Muscle of leg (tissue), 11 donors: ENCODE results near the gene TARS1. TPM values are rescaled to one million over a fixed set of nuclear protein-coding genes. Genes with fewer than 3 reads are reported as not detected.
"Not testable (repeated sequence)": the region's sequence is repeated elsewhere in the genome, so short reads cannot be mapped to it uniquely, and the experiment has no call there.

Experiments
- DNase-seq: peaks from one replicate; pipeline ENCODE4 v3.0.0; 2013
- H3K27ac ChIP-seq: one replicate; pipeline ENCODE4 v1.5.1; 2013; ENCODE audit warnings: mild to moderate bottlenecking, low read length, control low read depth
- H3K27me3 ChIP-seq: one replicate; pipeline ENCODE4 v1.6.1; 2013; ENCODE audit warnings: low read length; ENCODE audit not compliant: control insufficient read depth, insufficient read depth
- H3K36me3 ChIP-seq: one replicate; pipeline ENCODE4 v1.6.1; 2013; ENCODE audit warnings: low read length; ENCODE audit not compliant: control insufficient read depth, insufficient read depth
- H3K4me1 ChIP-seq: one replicate; pipeline ENCODE4 v1.6.1; 2013; ENCODE audit warnings: low read length; ENCODE audit not compliant: control insufficient read depth, insufficient read depth
- H3K4me3 ChIP-seq: one replicate; pipeline ENCODE4 v1.5.1; 2013; ENCODE audit warnings: low read length, control low read depth
- H3K9me3 ChIP-seq: replicated peaks from 2 replicates; pipeline ENCODE4 v1.6.1; 2013; ENCODE audit warnings: low read depth, low read length; ENCODE audit not compliant: control insufficient read depth
- WGBS: methylation state at CpG from one replicate; pipeline ENCODE4 v1.1.5; 2013; ENCODE audit warnings: missing lambda C conversion rate; ENCODE audit not compliant: insufficient coverage; 5-methylcytosine and 5-hydroxymethylcytosine counted together
- polyA plus RNA-seq, 8 donors: library from polyadenylated mRNA; unstranded; fragments of 120-200 nt; gene quantifications; one replicate each; pipeline versions ENCODE4 v1.2.1 to v1.2.3, GENCODE V29; 2013; ENCODE audit warnings: inconsistent platforms in 1 of 8, low replicate concordance in 1 of 8; ENCODE audit not compliant: insufficient read length in 8 of 8, insufficient read depth in 1 of 8
- total RNA-seq: library from RNA; stranded (reverse); fragments of 120-200 nt; gene quantifications from one replicate; pipeline ENCODE4 v1.2.4, GENCODE V29; 2013

Gene TARS1
- total and polyA plus RNA-seq, 9 donors, result 60.2 to 101 (median 76.0) TPM

DNA sequence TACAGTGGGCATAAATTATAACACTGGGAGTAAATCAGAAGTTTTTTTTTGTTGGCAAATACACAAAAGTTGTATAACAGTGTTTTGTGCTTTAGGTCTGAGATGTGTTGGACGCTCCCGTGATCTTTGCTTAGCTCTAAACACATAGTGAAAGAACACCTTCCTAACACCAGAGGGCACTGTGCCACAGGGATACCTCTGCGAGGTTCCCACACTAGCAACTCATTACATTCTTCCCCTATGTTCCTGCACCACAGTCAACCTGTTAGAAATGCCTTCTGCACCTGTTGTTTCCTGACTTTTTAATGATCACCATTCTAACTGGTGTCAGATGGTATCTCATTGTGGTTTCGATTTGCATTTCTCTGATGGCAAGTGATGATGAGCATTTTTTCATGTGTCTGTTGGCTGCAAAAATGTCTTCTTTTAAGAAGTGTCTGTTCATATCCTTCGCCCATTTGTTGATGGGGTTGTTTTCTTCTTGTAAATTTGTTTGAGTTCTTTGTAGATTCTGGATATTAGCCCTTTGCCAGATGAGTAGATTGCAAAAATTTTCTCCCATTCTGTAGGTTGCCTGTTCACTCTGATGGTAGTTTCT lies 4.8 kb upstream of the TARS1 start:
- peak; percentile 84 for DNase-seq
- H3K27me3 ChIP-seq, H3K36me3 ChIP-seq, H3K9me3 ChIP-seq, H3K4me3 ChIP-seq, H3K27ac ChIP-seq, H3K4me1 ChIP-seq: not testable (repeated sequence)
- WGBS, result 0% methylated on average over 3 of the region's 5 CpGs

DNA sequence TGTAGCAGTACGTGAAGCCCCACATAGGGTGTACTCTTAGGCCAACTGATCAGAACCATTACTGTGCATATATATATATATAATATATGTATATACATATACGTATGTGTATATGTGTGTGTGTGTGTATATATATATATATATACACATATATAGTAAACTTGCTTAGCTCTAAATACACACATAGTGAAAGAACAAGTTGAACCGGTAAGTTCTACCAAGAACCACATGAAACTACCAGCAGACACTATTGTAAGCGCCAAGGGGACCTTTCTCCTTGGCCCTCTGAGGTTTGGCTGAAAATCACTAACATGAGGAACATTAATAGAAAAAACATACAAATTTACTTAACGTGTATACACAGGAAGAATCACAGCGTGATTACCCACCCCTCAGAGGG lies 1.8 kb upstream of the TARS1 start:
- no CpG with 5 or more reads among the region's 6 CpGs for WGBS
- no peaks in the 10 kb centered on the region for H3K9me3 ChIP-seq
- H3K4me1 ChIP-seq, result peaks cover 14% of the 10 kb centered on the region
- peak overlapping the region; percentile 100 for H3K27ac ChIP-seq
- no peak overlapping the region for H3K4me3 ChIP-seq
- DNase-seq, result no peak
- H3K36me3 ChIP-seq, result no peaks in the 10 kb centered on the region
- H3K27me3 ChIP-seq, result no peaks in the 10 kb centered on the region

- Histone ChIP-seq H3K4me1 (peaks cover 14% of the 10 kb centered on the region), H3K36me3 (peaks cover 3% of the 10 kb centered on the region), H3K4me3 (peak overlapping the region; percentile 97), H3K27me3 (no peaks in the 10 kb centered on the region), H3K27ac (peak overlapping the region; percentile 100), H3K9me3 (no peaks in the 10 kb centered on the region)
- DNase-seq, result no peak
- 4% methylated on average over 13 of the region's 18 CpGs for WGBS
These were observed 772 bp upstream of the TARS1 start for GRCh38 chr5:33439905-33440481.

- H3K4me1 ChIP-seq, result peaks cover 14% of the 10 kb centered on the region
These were observed 744 bp downstream of the TARS1 start for GRCh38 chr5:33441241-33442177.

DNA sequence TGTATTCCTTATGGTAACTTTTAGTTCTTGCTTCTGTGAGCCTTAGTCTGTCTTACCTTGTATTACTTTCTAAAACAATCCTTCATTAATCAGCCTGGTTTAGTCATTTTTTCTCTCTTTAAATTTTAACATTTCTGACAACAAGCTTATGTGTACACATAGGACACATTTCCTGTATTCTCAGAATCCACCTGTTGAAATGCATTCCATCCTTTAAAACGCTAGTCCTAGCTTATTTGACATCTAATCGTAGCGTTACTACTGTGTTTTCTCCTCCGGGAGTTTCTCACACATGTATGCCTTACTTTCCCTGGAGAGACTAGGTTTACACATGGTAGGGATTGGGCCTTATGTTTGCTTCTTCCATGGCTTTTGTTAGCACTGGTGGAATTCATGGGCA lies 3.8 kb downstream of the TARS1 start:
- DNase-seq, result no peak
- no peaks in the 10 kb centered on the region for H3K27me3 ChIP-seq
- no peaks in the 10 kb centered on the region for H3K9me3 ChIP-seq
- H3K4me3 ChIP-seq, result no peak overlapping the region
- 40% methylated on average over 1 of the region's 4 CpGs for WGBS
- peaks cover 15% of the 10 kb centered on the region for H3K36me3 ChIP-seq
- H3K4me1 ChIP-seq, result peaks cover 8% of the 10 kb centered on the region
- no peak overlapping the region for H3K27ac ChIP-seq

More at GRCh38 chr5:33441241-33442177, 744 bp downstream of the TARS1 start:
- H3K36me3 ChIP-seq, result peaks cover 10% of the 10 kb centered on the region
- DNase-seq, result peak; percentile 78
- peak overlapping the region; percentile 100 for H3K27ac ChIP-seq
- 0% methylated on average over 12 of the region's 22 CpGs for WGBS
- H3K4me3 ChIP-seq, result peak overlapping the region; percentile 97
- no peaks in the 10 kb centered on the region for H3K27me3 ChIP-seq
- H3K9me3 ChIP-seq, result no peaks in the 10 kb centered on the region

- Histone ChIP-seq H3K9me3 (no peaks in the 10 kb centered on the region), H3K27me3 (no peaks in the 10 kb centered on the region), H3K27ac (no peak overlapping the region), H3K4me1 (peaks cover 6% of the 10 kb centered on the region), H3K4me3 (no peak overlapping the region), H3K36me3 (peaks cover 18% of the 10 kb centered on the region)
- DNase-seq, result no peak
These were observed 5.0 kb downstream of the TARS1 start for GRCh38 chr5:33445798-33446197.

GRCh38 chr5:33448118-33448517 lies 7.4 kb downstream of the TARS1 start:
- H3K27ac ChIP-seq, result no peak overlapping the region
- H3K36me3 ChIP-seq, result peaks cover 18% of the 10 kb centered on the region

DNA sequence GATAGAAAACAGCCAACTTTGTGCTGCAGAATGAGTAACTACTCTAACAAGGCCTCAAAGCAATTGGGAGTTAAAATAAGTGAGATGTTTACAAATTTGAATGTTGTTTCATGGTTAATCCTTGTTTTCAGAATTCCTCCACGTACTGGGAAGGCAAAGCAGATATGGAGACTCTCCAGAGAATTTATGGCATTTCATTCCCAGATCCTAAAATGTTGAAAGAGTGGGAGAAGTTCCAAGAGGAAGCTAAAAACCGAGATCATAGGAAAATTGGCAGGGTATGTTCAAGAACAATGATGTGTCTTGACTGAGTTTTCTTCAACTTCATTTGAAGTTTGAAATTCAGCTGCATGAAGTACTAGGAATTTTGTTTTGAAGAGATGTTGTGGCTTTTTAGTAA lies 16.4 kb downstream of the TARS1 start:
- Histone ChIP-seq H3K9me3 (no peaks in the 10 kb centered on the region), H3K36me3 (peaks cover 55% of the 10 kb centered on the region), H3K4me1 (no peaks in the 10 kb centered on the region), H3K4me3 (no peak overlapping the region), H3K27me3 (no peaks in the 10 kb centered on the region), H3K27ac (no peak overlapping the region)
- DNase-seq, result no peak
- 29% methylated on average over 1 of the region's 2 CpGs for WGBS

More at GRCh38 chr5:33448118-33448517, 7.4 kb downstream of the TARS1 start:
- Histone ChIP-seq H3K4me1 (no peaks in the 10 kb centered on the region), H3K4me3 (no peak overlapping the region), H3K27me3 (no peaks in the 10 kb centered on the region), H3K9me3 (no peaks in the 10 kb centered on the region)
- WGBS, result no CpG with 5 or more reads among the region's 3 CpGs
- DNase-seq, result no peak

- Histone ChIP-seq H3K27me3 (no peaks in the 10 kb centered on the region), H3K27ac (no peak overlapping the region), H3K4me3 (no peak overlapping the region), H3K9me3 (no peaks in the 10 kb centered on the region), H3K4me1 (no peaks in the 10 kb centered on the region), H3K36me3 (peaks cover 55% of the 10 kb centered on the region)
- no peak for DNase-seq
- WGBS, result no CpG with 5 or more reads among the region's 1 CpG
These were observed 17.1 kb downstream of the TARS1 start for GRCh38 chr5:33457817-33458216.

DNA sequence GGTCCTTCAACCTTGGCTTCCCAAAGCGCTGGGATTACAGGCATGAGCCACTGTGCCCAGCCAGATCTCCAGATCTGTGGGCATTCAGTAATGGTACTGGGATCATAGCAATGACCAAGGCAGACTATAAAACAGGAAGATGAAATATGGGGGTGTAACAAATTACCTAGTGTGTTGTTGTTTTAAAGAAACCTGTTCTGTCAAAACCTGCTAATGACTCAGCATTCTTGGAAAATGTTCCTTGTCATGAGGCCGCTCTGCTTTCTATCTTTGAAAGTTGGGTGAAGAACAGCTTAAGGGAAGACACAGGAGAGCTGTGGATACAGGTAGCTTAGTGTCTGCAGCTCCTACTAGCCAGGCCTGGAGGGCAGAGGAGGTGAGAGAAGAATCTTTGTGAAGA lies 19.4 kb downstream of the TARS1 start:
- Histone ChIP-seq H3K4me1 (no peaks in the 10 kb centered on the region), H3K9me3 (no peaks in the 10 kb centered on the region), H3K36me3 (peaks cover 53% of the 10 kb centered on the region), H3K27ac (no peak overlapping the region), H3K27me3 (no peaks in the 10 kb centered on the region), H3K4me3 (no peak overlapping the region)
- 100% methylated on average over 2 of the region's 2 CpGs for WGBS
- DNase-seq, result no peak
